Measurements from ENCODE around the gene DSCAML1. TPM values are rescaled to one million over a fixed set of nuclear protein-coding genes. Genes with fewer than 3 reads are reported as not detected.
A peak's percentile ranks its signal among the peaks of the same experiment; 100 is the strongest.

DSCAML1 gene
- total RNA-seq, 1 experiment from 2014 or later, result 0.15 TPM

- no peak overlapping the region for H2BK12ac ChIP-seq (ENCODE audit: insufficient read length, low read depth, low read length)
- Mint-ChIP-seq H3K36me3 (ENCODE audit: insufficient read depth in 1 of 3, low read depth in 3 of 3) (no peaks in the 10 kb centered on the region), H3K27me3 (ENCODE audit: low read depth) (peaks cover 15% of the 10 kb centered on the region), H3K9me3 (peaks cover 0 to 4% of the 10 kb centered on the region in 2 experiments; a peak in 2 of 5 replicates), H3K4me1 (peaks cover 10 to 12% of the 10 kb centered on the region in 2 experiments), H3K4me3 (no peak overlapping the region), H3K27ac (peak overlapping the region in 1 of 3 experiments; percentile 33; a peak in 1 of 7 replicates)
- no peak overlapping the region for H3K9ac ChIP-seq (ENCODE audit: extremely low read depth, insufficient read length, low read length)
- H4K8ac ChIP-seq (replicated peaks; ENCODE audit: insufficient read length, low read depth, low read length), result no peak overlapping the region
- H4K20me1 ChIP-seq (ENCODE audit: control insufficient read depth, insufficient read depth, insufficient read length), result no peaks in the 10 kb centered on the region
- no peaks in the 10 kb centered on the region for H3K79me1 ChIP-seq (ENCODE audit: insufficient read depth, low read depth, low read length, poor library complexity, severe bottlenecking)
- no peak overlapping the region for H2BK120ac ChIP-seq (ENCODE audit: low read depth, low read length, poor library complexity, severe bottlenecking)
- H3K56ac ChIP-seq (ENCODE audit: insufficient read length, low read depth, low read length), result no peak overlapping the region
- H3K27me3 ChIP-seq (ENCODE audit: insufficient read depth, low read length), result no peaks in the 10 kb centered on the region
- no peak overlapping the region for H2BK20ac ChIP-seq (ENCODE audit: low read depth, low read length, poor library complexity, severe bottlenecking)
- 0 out of 2 replicates have a peak overlapping the region, but pooled peaks have one; percentile 19 for H3K14ac ChIP-seq (ENCODE audit: insufficient read depth, low read length)
- no peaks in the 10 kb centered on the region for H3K4me1 ChIP-seq (ENCODE audit: insufficient read depth, low read length)
- H3K4ac ChIP-seq (ENCODE audit: low read depth, low read length), result no peak overlapping the region
- no peaks in the 10 kb centered on the region for H3K23me2 ChIP-seq (ENCODE audit: insufficient read length, low read depth, low read length, poor library complexity, severe bottlenecking)
- H3K9me3 ChIP-seq (ENCODE audit: control insufficient read depth, low read depth, low read length), result no peaks in the 10 kb centered on the region
- H4K91ac ChIP-seq (ENCODE audit: insufficient read length, low read depth, low read length), result no peak overlapping the region
- TF ChIP-seq CTCF (conservative IDR thresholded peaks at IDR 0.05), result no peak
- H3K27ac ChIP-seq (ENCODE audit: insufficient read length, low read depth, low read length), result no peak overlapping the region
- H3K23ac ChIP-seq (ENCODE audit: insufficient read length, low read depth, low read length), result no peak overlapping the region
- H3K18ac ChIP-seq (ENCODE audit: insufficient read length, low read depth, low read length), result no peak overlapping the region
- no peak overlapping the region for H4K5ac ChIP-seq (ENCODE audit: insufficient read length, low read depth, low read length)
- no peak overlapping the region for H2AFZ ChIP-seq (ENCODE audit: low read length)
- no CpG with 5 or more reads among the region's 23 CpGs for WGBS (ENCODE audit: extremely low coverage, insufficient read length, low lambda C conversion rate)
- no peak overlapping the region for H2BK5ac ChIP-seq (ENCODE audit: insufficient read length, low read length)
- no peak overlapping the region for H3T11ph ChIP-seq (ENCODE audit: low read length)
- H2BK15ac ChIP-seq (ENCODE audit: low read depth, low read length), result no peak overlapping the region
- H3K79me2 ChIP-seq (ENCODE audit: insufficient read depth, low read length), result no peaks in the 10 kb centered on the region
- H3K4me2 ChIP-seq (ENCODE audit: insufficient read depth, insufficient read length, low read length), result no peak overlapping the region
- no peak for DNase-seq
- no peak overlapping the region for H2AK5ac ChIP-seq (ENCODE audit: insufficient read length, low read length)
Observed at GRCh38 chr11:117437041-117437790, 359.8 kb downstream of the DSCAML1 start.

All from H9 (cell line).